ENCODE results near the gene CPEB1.

The CPEB1 gene

DNA sequence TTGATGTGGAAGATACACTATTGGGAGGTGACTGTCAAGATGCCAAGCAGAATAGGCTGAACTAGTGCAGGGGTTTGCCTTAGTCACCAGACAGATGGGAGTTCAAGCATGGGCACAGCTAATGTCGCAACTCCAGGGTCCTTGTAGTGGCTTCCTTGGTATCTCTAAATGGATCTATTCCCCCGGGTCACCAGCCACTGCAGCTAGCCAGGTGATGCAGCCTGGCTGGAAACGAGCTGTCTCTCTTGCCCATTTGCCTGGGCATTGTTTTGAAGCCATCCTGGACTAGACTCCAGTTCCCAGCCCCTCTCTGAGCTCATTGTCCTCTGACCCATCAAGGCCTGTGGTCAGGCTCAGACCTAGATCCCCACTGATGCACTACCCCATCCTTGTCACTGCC is 8.4 kb upstream of the CPEB1 start:
- Histone ChIP-seq H3K4me1 (no peaks in the 10 kb centered on the region), H3K9me3 (no peaks in the 10 kb centered on the region), H3K27ac (no peak overlapping the region), H3K27me3 (no peaks in the 10 kb centered on the region), H3K4me3 (no peak overlapping the region), H3K36me3 (no peaks in the 10 kb centered on the region)
- TF ChIP-seq, protein P1, sequence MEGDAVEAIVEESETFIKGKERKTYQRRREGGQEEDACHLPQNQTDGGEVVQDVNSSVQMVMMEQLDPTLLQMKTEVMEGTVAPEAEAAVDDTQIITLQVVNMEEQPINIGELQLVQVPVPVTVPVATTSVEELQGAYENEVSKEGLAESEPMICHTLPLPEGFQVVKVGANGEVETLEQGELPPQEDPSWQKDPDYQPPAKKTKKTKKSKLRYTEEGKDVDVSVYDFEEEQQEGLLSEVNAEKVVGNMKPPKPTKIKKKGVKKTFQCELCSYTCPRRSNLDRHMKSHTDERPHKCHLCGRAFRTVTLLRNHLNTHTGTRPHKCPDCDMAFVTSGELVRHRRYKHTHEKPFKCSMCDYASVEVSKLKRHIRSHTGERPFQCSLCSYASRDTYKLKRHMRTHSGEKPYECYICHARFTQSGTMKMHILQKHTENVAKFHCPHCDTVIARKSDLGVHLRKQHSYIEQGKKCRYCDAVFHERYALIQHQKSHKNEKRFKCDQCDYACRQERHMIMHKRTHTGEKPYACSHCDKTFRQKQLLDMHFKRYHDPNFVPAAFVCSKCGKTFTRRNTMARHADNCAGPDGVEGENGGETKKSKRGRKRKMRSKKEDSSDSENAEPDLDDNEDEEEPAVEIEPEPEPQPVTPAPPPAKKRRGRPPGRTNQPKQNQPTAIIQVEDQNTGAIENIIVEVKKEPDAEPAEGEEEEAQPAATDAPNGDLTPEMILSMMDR (IDR thresholded peaks at IDR 0.05), result no peak
- intact Hi-C loops (cut with DNase I; ENCODE audit: low total_unique reads), result no loop called here
- no peak for DNase-seq

DNA sequence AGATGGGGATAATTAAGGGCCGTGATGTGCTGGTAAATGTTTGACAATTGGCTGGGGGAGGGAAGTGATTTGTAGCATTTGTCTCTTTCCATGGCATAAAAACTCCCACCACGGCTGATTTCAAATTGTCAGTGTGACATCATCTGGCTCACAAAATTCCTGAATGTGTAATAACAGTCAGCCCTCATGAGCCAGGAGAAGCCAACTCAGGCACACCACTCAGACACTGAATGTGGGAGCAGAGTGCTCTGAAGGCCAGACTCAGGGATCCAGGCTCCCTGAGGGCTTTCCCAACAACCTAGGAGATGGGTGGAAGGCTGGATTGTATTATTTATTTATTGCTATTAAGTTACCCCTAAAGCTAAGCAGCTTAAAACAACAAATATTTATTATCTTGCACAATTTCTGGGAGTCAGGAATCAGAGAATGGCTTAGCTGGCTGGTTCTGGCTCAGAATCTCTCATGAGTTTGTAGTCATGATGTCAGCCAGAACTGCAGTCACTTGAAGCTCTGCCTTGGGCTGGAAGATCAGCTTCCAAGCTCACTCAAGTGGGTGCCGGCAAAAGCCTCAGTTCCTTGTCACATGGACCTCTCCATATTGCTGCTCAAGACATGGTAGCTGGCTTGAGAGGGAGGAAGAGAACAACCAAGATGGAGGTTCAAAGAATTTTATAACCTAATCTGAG is 6.5 kb upstream of the CPEB1 start:
- TF ChIP-seq, protein P1 (IDR thresholded peaks at IDR 0.05), result no peak
- H3K36me3 ChIP-seq, result no peaks in the 10 kb centered on the region
- DNase-seq, result no peak
- H3K9me3 ChIP-seq, result no peaks in the 10 kb centered on the region
- no peaks in the 10 kb centered on the region for H3K27me3 ChIP-seq
- intact Hi-C loops (cut with DNase I; ENCODE audit: low total_unique reads), result no loop called here
- no peak overlapping the region for H3K27ac ChIP-seq
- H3K4me1 ChIP-seq, result no peaks in the 10 kb centered on the region
- no peak overlapping the region for H3K4me3 ChIP-seq

DNA sequence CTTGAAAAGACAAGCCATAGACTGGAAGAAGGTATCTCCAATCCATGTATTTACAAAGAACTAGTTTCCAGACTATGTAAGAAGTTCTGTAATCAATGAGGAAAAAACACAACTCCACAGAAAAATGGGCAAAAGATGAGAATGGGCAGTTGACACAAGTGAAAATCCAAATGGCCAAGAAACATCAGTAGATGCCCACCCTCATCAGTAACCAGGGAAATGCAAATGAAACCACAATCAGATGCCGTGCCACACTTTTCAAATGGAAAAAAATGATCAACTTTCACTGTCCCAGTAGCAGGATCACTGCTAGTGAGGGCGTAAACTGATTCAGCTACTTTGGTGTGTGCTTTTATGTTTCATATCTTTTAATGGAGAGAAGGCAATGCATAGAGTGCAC is 4.5 kb upstream of the CPEB1 start:
- H3K4me3 ChIP-seq, result no peak overlapping the region
- H3K27ac ChIP-seq, result no peak overlapping the region
- peaks cover 0 to 17% (median 14%) of the 10 kb centered on the region in 4 donors for H3K4me1 ChIP-seq
- DNase-seq, result no peak
- peaks cover 0 to 14% of the 10 kb centered on the region in 2 donors for H3K27me3 ChIP-seq
- TF ChIP-seq, protein P1 (IDR thresholded peaks at IDR 0.05), result no peak
- no peaks in the 10 kb centered on the region for H3K9me3 ChIP-seq
- no peaks in the 10 kb centered on the region for H3K36me3 ChIP-seq
- intact Hi-C loops (cut with DNase I; ENCODE audit: low total_unique reads), result no loop called here

DNA sequence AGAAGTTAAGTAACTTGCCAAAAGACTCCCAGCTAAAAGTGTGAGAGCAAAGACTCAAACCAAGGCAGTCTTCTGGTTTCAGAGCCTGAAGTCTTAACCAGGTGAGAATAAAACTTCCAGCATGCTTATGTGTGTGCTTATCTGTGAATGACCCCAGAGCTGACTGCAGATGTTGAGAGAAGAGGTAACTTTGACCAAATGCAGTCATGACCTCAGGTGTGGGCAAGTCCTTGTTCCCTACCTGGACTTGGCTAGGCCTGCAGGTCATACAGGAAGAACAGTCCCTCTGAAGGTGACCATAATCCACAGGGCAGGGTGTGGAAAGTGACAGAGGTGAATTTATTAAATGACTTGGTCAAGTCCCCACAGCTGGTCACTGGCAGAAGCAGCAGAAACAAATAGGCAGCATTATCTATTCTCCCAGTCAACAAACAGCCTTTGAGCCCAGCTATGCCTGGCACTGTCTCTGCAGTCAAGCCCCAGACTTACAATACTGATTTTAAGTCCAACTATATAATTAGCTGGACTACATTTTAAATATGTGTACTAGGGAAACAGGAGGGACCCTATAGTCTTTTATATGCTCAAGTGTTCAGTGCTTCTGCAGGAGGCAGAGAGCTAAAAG is 3.0 kb upstream of the CPEB1 start:
- Histone ChIP-seq H3K9me3 (no peaks in the 10 kb centered on the region), H3K36me3 (no peaks in the 10 kb centered on the region), H3K4me1 (peaks cover 0 to 25% (median 22%) of the 10 kb centered on the region in 4 donors), H3K27me3 (peaks cover 0 to 29% of the 10 kb centered on the region in 2 donors), H3K27ac (no peak overlapping the region), H3K4me3 (no peak overlapping the region)
- intact Hi-C loops (cut with DNase I; ENCODE audit: low total_unique reads), result no loop called here
- TF ChIP-seq, protein P1 (IDR thresholded peaks at IDR 0.05), result no peak
- DNase-seq, result no peak

DNA sequence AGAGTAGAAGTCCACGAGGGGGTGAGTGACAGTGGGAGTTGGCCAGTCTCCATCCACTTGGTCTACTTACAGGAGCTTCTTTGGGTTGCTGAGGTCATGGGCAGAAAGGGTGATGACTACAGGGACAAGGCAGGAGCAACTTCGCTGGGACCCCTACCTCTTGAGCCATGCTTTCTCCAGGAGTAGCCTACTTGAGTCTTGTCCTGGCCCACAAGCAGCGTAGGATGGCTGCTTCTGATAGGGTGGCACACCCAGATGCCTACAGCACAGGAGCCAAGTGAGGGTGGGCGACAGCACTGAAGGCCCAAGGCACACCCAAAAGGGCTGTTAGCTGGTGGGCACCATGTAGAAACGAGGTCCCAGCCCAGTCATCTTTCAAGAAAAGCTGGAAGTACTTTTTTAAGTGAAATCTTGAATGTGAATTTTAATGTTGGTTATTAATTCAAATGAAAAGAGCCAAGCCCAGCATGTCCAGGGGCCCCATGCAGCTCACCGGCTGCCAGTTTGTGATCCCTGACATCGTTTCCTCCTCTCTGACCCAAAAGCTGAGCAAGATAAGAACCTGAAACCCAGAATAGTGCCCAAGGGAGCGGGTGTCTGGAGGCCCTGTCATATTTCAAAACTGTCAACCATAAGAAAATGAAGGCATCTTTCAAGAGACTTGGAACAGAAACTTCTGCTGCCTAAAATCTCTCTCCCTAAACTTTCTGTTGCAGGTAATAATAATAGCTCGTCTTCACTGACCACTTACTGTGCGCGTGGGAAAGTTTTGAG is 2.2 kb upstream of the CPEB1 start:
- Histone ChIP-seq H3K27me3 (peaks cover 0 to 32% of the 10 kb centered on the region in 2 donors), H3K4me3 (no peak overlapping the region), H3K9me3 (no peaks in the 10 kb centered on the region), H3K27ac (no peak overlapping the region), H3K4me1 (peaks cover 0 to 25% (median 22%) of the 10 kb centered on the region in 4 donors), H3K36me3 (no peaks in the 10 kb centered on the region)
- TF ChIP-seq, protein P1 (IDR thresholded peaks at IDR 0.05), result no peak
- DNase-seq, result no peak
- intact Hi-C loops (cut with DNase I; ENCODE audit: low total_unique reads), result loop anchor here (10.0 kb wide), 1 partner anchor 105 kb away; the partner anchor contains the start of gene RPS17
